Spleen (tissue), 11 donors: ENCODE results near the gene ZNF578. TPM values are rescaled to one million over a fixed set of nuclear protein-coding genes. Genes with fewer than 3 reads are reported as not detected.
"Not testable (repeated sequence)": the region's sequence is repeated elsewhere in the genome, so short reads cannot be mapped to it uniquely, and the experiment has no call there.

ENCODE experiments used
- DNase-seq: peaks from one replicate; pipeline ENCODE4 v3.0.0-alpha.2; 2020
- H3K27ac ChIP-seq, 8 donors: fragments of 200-600 bp; sonication (generic) in 7 of 8; 1 replicate in 4 of 8; 2 replicates in 4 of 8; pipeline versions ENCODE4 v1.5.0 to v1.8.0; 2016 to 2021; ENCODE audit warnings: inconsistent platforms in 4 of 8, mild to moderate bottlenecking in 4 of 8, moderate library complexity in 1 of 8
- H3K27me3 ChIP-seq, 7 donors: fragments of 200-600 bp; sonication (generic) in 6 of 7; replicated peaks in 1 of 7; 1 replicate in 4 of 7; 2 replicates in 3 of 7; pipeline versions ENCODE4 v1.5.0 to v1.8.0; 2016 to 2021; ENCODE audit warnings: inconsistent platforms in 3 of 7, mild to moderate bottlenecking in 1 of 7
- H3K36me3 ChIP-seq, 6 donors: fragments of 200-600 bp; sonication (generic) in 5 of 6; 1 replicate in 4 of 6; 2 replicates in 2 of 6; pipeline versions ENCODE4 v1.5.0 to v1.8.0; 2016 to 2021; ENCODE audit warnings: inconsistent platforms in 2 of 6
- H3K4me1 ChIP-seq, 6 donors: fragments of 200-600 bp; sonication (generic) in 5 of 6; 1 replicate in 3 of 6; 2 replicates in 3 of 6; pipeline versions ENCODE4 v1.5.0 to v1.8.0; 2016 to 2021; ENCODE audit warnings: inconsistent platforms in 3 of 6
- H3K4me3 ChIP-seq, 8 donors: fragments of 200-600 bp; sonication (generic) in 7 of 8; 1 replicate in 4 of 8; 2 replicates in 4 of 8; pipeline versions ENCODE4 v1.5.0 to v1.8.0; 2016 to 2021; ENCODE audit warnings: inconsistent platforms in 4 of 8, mild to moderate bottlenecking in 4 of 8, moderate library complexity in 2 of 8
- H3K9me3 ChIP-seq, 8 donors: fragments of 200-600 bp; sonication (generic) in 7 of 8; 1 replicate in 4 of 8; 2 replicates in 4 of 8; pipeline versions ENCODE4 v1.5.0 to v1.8.0; 2016 to 2021; ENCODE audit warnings: inconsistent platforms in 4 of 8
- CTCF ChIP-seq, 11 experiments: fragments of 200-600 bp in 7 of 11; fragments of 450-650 bp in 4 of 11; sonication (generic) in 4 of 11; IDR thresholded peaks in 8 of 11; conservative IDR thresholded peaks in 3 of 11; 1 replicate in 7 of 11; 2 replicates in 4 of 11; pipeline versions ENCODE4 v1.4.0 to v1.8.0; 2016 to 2021; ENCODE audit warnings: antibody characterized with exemption in 11 of 11, inconsistent platforms in 4 of 11, mild to moderate bottlenecking in 1 of 11
- POLR2A ChIP-seq, 3 donors: fragments of 450-650 bp; IDR thresholded peaks; one replicate each; pipeline ENCODE4 v1.5.1; 2017; ENCODE audit warnings: antibody characterized with exemption in 3 of 3, mild to moderate bottlenecking in 1 of 3
- POLR2AphosphoS5 ChIP-seq, 3 donors: sonication (generic); formaldehyde crosslinking; IDR thresholded peaks; one replicate each; pipeline ENCODE4 v1.5.1; 2017; ENCODE audit warnings: antibody characterized with exemption in 3 of 3
- WGBS, 5 donors: extraction: QIAGEN DNeasy Blood & Tissue Kit in 3 of 5; methylation state at CpG; one replicate each; pipeline versions ENCODE4 v1.1.5 to v1.1.7; 2013 to 2018; 5-methylcytosine and 5-hydroxymethylcytosine counted together
- intact Hi-C: fragments of 100-400 bp; cut with DNase I; formaldehyde crosslinking; loops from one replicate; pipeline ENCODE4 v1.15.0; 2023; ENCODE audit warnings: low total_unique reads
- polyA plus RNA-seq, 3 donors: library from polyadenylated mRNA; stranded (reverse); fragments of 200-250 nt; gene quantifications; one replicate each; pipeline ENCODE4 v1.2.1, GENCODE V29; 2013
- total RNA-seq, 7 donors: library from RNA; depleted of rRNA in 3 of 7; stranded (reverse); fragments of >200 nt in 3 of 7; fragmentation: NEBNext Ultra II Directional in 4 of 7; extraction: Animal tissue kit (Norgen Biotek cat#: 25700) in 4 of 7; gene quantifications; one replicate each; pipeline versions ENCODE4 v1.1.0 to v1.2.1, GENCODE V29; 2016 to 2021
- donor health status: healthy with polysubstance abuse.
- donor health status: DM: no; HTN: no; CAD: no; lungs with moderate emphysema.
- donor health status: DM: no; HTN: no; CAD: no.
- donor health status: Bipolar disorder and iron deficiency.
- donor health status: healthy.
- donor health status: DM: no; HTN: no; CAD: no.
- donor health status: DM: yes; HTN: yes; CAD: no.

The ZNF578 gene
- total and polyA plus RNA-seq, 10 donors: 0.85 to 4.1 (median 3.5) TPM

GRCh38 chr19:52527956-52528351, 74.6 kb downstream of the ZNF578 start:
- no peak for TF ChIP-seq CTCF (IDR thresholded peaks at IDR 0.05 in 8 of 11, conservative IDR thresholded peaks at IDR 0.05 in 3 of 11)
- TF ChIP-seq POLR2AphosphoS5 (IDR thresholded peaks at IDR 0.05): no peak
- TF ChIP-seq POLR2A (IDR thresholded peaks at IDR 0.05): no peak
- peaks cover 5 to 39% (median 17%) of the 10 kb centered on the region in 6 donors for H3K4me1 ChIP-seq
- WGBS, 5 donors: 2 to 5% (median 2%) methylated on average over 24 to 25 of the region's 25 CpGs
- H3K27ac ChIP-seq: peak overlapping the region; percentile 88 to 93 (median 91)
- DNase-seq: peak; percentile 82
- intact Hi-C loops: no loop called here
- H3K36me3 ChIP-seq: peaks cover 0 to 7% (median 2%) of the 10 kb centered on the region in 6 donors
- peak overlapping the region; percentile 66 to 90 (median 73) for H3K4me3 ChIP-seq
- H3K27me3 ChIP-seq: no peaks in the 10 kb centered on the region
- H3K9me3 ChIP-seq: peaks cover 0 to 37% (median 29%) of the 10 kb centered on the region in 8 donors

- 93 to 98% (median 96%) methylated on average over 2 of the region's 2 CpGs for WGBS, 5 donors
- Histone ChIP-seq H3K9me3 (peaks cover 0 to 5% (median 0%) of the 10 kb centered on the region in 8 donors), H3K4me1 (peaks cover 5 to 63% (median 39%) of the 10 kb centered on the region in 6 donors), H3K36me3 (peaks cover 0 to 22% (median 6%) of the 10 kb centered on the region in 6 donors), H3K4me3 (no peak overlapping the region), H3K27ac (no peak overlapping the region), H3K27me3 (no peaks in the 10 kb centered on the region)
- no peak for DNase-seq
- TF ChIP-seq POLR2AphosphoS5 (IDR thresholded peaks at IDR 0.05) (no peak), CTCF (IDR thresholded peaks at IDR 0.05 in 8 of 11, conservative IDR thresholded peaks at IDR 0.05 in 3 of 11) (no peak), POLR2A (IDR thresholded peaks at IDR 0.05) (no peak)
- intact Hi-C loops: no loop called here
Observed at GRCh38 chr19:52532480-52532879, 79.1 kb downstream of the ZNF578 start.

GRCh38 chr19:52533901-52534300, 80.5 kb downstream of the ZNF578 start:
- Histone ChIP-seq H3K27me3 (no peaks in the 10 kb centered on the region), H3K4me3 (no peak overlapping the region), H3K9me3 (peaks cover 0 to 17% (median 0%) of the 10 kb centered on the region in 8 donors), H3K4me1 (peaks cover 0 to 53% (median 32%) of the 10 kb centered on the region in 6 donors), H3K36me3 (peaks cover 0 to 22% (median 6%) of the 10 kb centered on the region in 6 donors), H3K27ac (no peak overlapping the region)
- intact Hi-C loops: no loop called here
- DNase-seq: no peak
- 58 to 85% (median 81%) methylated on average over 5 of the region's 5 CpGs for WGBS, 5 donors
- TF ChIP-seq POLR2AphosphoS5 (IDR thresholded peaks at IDR 0.05): no peak
- no peak for TF ChIP-seq CTCF (IDR thresholded peaks at IDR 0.05 in 8 of 11, conservative IDR thresholded peaks at IDR 0.05 in 3 of 11)
- TF ChIP-seq POLR2A (IDR thresholded peaks at IDR 0.05): no peak

GRCh38 chr19:52535385-52535770, 82.0 kb downstream of the ZNF578 start:
- DNase-seq: peak; percentile 83
- peak overlapping the region; percentile 45 to 79 (median 58) for H3K4me3 ChIP-seq
- peaks cover 0 to 41% (median 27%) of the 10 kb centered on the region in 6 donors for H3K4me1 ChIP-seq
- intact Hi-C loops, H3K27me3 ChIP-seq: not testable (repeated sequence)
- peaks cover 0 to 31% (median 9%) of the 10 kb centered on the region in 8 donors for H3K9me3 ChIP-seq
- peaks cover 0 to 31% (median 8%) of the 10 kb centered on the region in 6 donors for H3K36me3 ChIP-seq
- peak overlapping the region; percentile 19 to 90 (median 86) for H3K27ac ChIP-seq
- WGBS, 5 donors: 1 to 8% (median 5%) methylated on average over 15 of the region's 15 CpGs
